HG03066 (cell line): ENCODE results near the gene ELL.
A peak's percentile ranks its signal among the peaks of the same experiment; 100 is the strongest.
"Not testable (repeated sequence)": the region's sequence is repeated elsewhere in the genome, so short reads cannot be mapped to it uniquely, and the experiment has no call there.

ENCODE experiments used
- ATAC-seq: cut with Tn5 transposase; IDR thresholded peaks from one replicate; pipeline ENCODE4 v1.9.1; 2021; ENCODE audit warnings: low read depth; ENCODE audit not compliant: unreplicated experiment

Gene ELL

DNA sequence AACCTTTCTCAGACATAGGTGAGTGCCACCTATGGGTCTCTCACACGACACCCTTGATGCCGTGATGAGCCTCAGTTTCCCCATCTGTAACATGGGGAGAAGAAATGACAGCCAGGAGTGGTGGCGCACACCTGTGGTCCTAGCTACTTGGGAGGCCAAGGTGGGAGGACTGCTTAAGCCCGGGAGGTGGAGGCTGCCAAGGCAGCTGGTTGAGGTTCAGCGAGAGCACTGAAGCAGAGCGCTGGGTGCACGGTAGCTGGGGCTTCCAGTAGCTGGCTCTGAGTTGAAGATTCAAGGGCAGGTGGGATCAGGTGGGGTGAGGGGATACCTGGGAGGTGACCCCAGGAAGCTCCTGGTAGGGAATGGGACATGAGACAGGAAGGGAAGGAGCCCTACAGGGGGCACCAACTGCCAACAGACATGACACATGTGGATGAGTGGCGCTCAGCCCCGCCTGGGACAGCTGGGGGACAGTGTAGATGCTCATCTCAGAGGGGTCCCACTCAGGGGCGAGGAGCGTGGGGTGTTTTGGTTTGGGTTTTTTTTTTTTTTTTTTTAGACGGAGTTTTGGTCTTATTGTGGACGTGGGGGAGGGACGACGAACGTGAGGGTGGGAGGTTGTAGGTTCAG lies 109.1 kb downstream of the ELL start:
- no peak for ATAC-seq

DNA sequence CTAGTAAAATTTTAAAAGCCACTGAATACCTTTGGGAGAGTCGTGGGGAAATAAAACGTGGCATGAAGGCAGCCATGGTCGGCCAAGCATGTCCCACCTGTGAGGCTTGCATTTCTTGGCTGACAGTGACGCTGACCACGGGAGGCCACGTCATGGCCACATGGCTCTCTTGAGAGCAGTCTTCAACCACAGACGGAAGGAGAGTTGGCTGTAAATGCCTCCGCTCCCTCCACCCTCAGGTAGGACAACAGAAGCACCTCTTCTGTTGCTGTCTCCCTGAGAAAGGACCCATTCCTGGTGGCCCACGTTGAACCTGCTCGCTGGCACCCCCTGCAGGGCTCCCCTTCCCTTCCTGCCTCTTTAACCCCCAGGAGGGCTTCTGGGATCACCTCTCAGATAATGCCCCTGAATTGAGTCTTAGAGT lies 113.8 kb downstream of the ELL start:
- peak; percentile 61 for ATAC-seq

DNA sequence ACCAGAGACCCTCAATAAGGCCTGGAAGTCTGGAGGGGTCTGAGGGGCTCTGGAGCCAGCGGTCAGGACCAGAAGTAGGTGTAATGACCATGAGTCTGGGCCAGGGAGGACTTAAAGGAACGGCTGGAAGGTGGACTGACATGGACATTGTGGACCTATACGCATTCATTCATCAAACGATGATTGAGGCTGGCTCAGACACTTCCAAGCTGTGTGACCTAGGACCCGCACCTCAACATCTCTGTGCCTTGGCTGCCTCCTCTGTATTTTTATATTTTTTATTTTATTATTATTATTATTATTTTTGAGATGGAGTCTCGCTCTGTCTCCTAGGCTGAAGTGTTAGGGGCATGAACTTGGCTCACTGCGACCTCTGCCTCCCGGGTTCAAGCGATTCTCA lies 115.1 kb downstream of the ELL start:
- ATAC-seq: no peak

DNA sequence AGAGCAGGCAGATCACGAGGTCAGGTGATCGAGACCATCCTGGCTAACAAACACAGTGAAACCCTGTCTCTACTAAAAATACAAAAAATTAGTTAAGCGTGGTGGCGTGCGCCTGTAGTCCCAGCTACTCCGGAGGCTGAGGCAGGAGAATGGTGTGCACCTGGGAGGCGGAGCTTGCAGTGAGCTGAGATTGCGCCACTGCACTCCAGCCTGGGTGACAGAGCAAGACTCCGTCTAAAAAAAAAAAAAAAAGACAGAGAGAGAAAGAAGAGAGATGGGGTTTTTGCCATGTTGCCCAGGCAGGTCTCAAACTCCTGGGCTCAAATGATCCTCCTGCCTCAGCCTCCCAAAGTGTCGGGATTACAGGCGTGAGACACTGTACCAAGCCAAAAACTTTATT lies 116.1 kb downstream of the ELL start:
- not testable (repeated sequence) for ATAC-seq

DNA sequence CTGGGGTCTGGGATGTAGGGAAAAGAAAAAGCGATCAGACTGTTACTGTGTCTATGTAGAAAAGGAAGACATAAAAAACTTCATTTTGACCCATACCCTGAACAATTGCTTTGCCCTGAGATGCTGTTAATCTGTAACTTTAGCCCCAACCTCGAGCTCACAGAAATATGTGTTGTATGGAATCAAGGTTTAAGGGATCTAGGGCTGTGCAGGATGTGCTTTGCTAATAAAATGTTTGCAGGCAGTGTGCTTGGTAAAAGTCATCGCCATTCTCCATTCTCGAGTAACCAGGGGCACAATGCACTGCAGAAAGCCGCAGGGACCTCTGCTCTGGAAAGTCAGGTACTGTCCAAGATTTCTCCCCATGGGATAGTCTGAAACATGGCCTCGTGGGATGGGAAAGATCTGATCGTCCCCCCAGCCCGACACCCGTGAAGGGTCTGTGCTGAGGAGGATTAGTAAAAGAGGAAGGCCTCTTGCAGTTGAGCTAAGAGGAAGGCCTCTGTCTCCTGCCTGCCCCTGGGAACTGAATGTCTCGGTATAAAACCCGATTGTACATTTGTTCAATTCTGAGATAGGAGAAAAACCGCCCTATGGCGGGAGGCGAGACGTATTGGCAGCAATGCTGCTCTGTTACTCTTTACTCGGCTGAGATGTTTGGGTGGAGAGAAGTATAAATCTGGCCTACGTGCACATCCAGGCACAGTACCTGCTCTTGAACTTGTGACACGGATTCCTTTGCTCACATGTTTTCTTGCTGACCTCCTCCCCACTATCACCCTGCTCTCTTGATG lies 119.2 kb downstream of the ELL start:
- not testable (repeated sequence) for ATAC-seq

DNA sequence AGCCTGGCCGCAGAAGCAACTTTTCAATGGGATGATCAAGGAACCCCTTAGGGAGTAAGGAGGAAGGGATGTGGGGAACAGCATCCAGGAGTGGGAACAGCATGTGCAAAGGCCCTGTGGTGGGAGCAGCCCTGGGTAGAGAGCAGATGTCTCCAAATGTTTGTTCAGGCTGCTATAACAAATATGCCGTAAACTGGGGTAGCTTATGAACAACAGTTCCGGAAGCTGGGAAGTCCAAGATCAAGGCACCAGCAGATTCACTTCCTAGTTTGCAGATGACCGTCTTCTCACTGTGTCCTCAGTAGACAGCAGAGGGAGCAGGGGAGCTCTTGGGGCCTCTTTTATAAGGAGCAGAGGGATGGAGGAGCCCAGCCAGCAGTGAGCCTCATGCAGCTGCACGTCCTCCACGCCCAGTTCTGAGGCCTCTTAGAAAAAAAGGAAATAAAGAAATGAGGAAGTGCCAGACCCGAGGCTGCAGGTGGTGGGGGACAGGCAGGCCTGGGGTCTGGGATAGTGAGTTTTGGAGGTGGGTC lies 120.2 kb downstream of the ELL start:
- ATAC-seq: no peak

DNA sequence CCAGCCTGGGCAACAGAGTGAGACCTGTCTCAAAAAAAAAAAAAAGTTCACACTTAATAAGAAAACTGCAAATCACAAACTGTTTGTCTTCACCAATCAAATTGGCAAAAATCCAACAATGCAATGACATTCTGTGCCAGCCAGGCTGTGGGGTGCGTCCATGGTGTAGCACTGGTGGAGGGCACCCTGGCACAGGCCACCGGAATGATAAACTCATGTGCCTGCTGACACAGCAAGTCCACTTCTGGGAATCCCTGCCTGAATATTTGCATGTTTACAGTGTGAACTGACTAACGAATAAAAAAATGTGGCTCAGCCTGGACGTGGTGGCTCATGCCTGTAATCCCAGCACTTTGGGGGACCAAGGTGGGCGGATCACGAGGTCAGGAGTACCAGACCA lies 122.9 kb downstream of the ELL start:
- no peak for ATAC-seq

DNA sequence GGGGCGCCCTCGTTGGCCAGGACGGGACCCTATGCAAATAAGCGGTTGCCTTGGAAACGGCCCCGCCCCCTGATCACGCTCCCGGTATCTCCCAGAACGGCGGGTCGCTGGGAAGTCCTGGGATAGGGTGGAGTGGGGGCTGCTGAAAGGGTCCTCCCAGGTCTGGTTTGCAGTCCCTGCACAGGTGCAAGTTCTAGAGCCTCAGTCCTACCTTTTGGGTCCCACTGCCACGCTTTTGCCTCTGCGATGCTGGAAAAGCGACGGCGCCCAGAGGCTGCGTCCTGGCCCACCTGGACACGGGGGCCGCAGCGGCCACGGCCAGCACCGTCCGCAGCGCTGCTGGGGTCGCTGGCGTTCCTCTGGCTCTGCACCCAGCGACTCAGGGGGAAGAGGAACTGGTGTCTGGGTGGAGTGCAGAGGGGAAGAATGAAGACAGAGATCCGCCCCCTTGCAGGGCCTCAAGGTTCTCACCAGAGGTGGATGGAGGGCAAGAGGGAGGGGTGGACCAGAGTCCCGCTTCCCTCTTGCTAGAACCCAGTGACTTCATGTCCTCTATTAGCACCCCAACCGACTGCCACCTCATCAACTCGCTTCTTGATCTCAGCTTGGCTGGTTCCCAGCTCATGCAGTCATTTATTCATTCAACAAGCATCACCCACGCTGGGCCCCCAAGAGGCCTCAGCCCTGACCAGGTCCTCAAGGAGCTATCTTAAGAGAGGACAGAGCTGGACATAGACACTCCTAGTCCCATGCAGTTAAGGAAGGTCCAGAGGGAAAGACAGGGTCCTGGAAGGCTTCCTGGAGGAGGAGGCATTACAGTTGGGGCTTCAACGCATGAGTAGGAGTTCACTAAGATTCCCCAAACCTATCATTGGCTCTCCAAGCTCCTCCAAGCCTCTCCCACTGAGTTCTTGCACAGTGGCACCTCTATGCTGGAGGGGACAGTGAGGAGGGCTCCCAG lies 124.3 kb downstream of the ELL start, which contains the start of gene LRRC25:
Gene LRRC25, minus strand, starts transcription at position 381 of the 961 bp plus-strand sequence. CDS start 659 bp downstream, outside the sequence.
- ATAC-seq: no peak

DNA sequence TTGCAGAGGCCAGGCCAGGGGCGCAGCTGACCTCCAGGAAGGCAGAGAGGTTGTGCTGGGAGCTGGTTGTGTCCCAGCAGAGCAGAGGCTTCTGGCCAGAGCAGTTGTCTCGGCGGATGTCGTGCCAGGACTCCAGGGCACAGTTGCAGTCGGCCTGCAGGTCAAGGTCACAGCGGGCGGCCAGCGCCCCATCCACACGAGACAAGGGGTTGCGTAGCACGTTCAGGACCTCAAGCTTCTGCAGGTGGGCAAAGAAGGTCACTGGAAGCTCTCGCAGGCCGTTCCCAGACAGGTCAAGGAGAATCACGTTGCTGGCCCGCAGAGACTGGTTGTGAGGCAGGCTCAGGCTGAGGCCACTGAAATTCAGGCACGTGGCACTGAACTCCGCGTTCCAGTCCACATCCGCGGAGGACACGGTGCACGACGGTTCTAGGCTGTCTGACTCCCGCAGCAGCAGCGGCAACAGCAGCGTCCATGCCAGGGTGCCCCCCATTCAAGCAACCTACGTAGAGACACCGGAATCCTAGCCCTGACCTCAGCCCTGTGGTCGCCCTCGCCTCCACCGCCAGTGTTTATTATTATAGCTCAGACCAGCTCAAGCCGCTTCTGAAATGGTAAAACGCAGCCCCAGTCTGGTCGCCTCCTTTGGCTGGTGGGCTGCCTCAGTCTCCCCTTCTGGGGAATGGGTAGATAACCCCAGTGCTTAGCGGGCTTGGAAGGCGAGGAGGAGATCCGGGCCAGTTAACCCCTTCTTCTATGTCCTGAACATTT lies 125.2 kb downstream of the ELL start:
- no peak for ATAC-seq

DNA sequence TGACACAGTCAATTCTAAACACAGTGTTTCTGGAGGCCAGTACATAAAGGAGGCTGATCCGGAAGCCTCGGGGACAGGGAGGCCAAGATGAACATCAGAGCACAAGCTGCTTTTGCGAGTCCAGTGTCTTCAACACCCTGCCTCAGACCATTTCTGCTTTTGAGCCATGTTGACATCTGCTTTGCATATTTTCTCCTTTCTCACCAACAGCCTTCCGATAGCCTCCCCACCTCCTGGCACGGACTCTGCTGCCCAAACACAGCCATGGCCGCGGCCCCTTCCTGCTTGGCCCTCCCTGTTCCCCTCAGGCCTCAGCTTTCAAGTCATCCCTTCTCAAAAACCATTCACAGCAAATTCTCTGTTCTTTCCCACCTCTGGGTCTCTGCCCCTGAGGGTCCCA lies 128.0 kb downstream of the ELL start:
- ATAC-seq: no peak

DNA sequence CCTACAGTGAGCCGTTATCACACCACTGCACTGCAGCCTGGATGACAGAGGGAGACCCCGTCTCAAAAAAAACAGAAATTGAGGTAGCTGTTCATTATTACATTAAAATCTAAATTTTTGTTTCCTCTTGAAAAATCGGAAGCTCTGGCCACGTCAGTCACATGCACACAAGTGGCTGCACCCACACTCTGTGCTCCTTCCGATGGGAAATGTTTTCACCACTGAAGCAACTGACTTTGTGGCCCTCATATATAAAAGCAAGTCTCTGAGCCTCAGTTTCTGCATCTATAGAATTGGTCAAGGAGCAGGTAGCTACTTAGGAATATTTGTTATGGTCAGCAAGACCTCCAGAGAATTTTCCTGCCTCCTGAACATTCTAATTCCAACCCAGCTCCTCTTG lies 128.9 kb downstream of the ELL start:
- no peak for ATAC-seq
